GM19025 (cell line): Measurements from ENCODE around the gene DAPK1.

Experiments
- ATAC-seq: cut with Tn5 transposase; IDR thresholded peaks from one replicate; pipeline ENCODE4 v1.9.1; 2021; ENCODE audit warnings: mild to moderate bottlenecking, low read depth, moderate library complexity; ENCODE audit not compliant: unreplicated experiment

The DAPK1 gene

DNA sequence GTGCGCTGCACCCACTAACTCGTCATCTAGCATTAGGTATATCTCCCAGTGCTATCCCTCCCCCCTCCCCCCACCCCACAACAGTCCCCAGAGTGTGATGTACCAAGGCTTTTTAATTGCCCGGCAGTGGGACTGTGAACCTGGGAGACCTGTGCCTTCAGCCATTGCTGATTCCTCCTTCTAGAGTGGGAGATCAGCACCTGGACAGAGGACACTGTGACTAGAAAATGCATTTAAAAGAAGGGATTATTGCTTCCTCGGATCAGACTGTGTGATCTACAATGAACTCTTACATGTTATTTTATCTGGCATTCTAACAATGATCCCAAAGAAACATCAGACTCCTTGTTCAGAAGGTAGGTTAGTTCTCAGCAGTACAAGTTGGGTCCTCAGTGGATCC, 254.2 kb downstream of the DAPK1 start:
- ATAC-seq = no peak

DNA sequence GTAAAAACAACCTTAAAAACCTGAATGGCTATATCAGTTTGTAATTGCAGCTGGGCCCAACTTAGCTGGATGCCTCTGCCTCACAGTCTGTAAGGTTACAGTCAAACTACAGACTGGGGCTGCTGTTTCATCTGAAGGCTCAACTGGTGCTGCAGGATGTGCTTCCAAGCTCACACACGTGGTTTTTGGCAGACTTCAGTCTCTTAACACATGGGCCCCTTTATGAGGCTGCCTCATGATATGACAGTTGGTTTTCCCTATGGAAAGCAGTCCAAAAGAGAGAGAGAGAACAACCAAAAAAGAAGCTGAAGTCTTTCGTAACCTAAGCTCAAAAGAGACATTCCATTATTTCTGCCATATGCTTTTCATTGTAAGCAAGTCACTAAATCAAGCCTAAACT, 255.6 kb downstream of the DAPK1 start:
- no peak for ATAC-seq
